ENCODE results near the gene FRMD4A. TPM values are rescaled to one million over a fixed set of nuclear protein-coding genes. Genes with fewer than 3 reads are reported as not detected.

FRMD4A gene
- total RNA-seq, 2 donors from 2014 or later = 22.3 to 22.4 TPM

DNA sequence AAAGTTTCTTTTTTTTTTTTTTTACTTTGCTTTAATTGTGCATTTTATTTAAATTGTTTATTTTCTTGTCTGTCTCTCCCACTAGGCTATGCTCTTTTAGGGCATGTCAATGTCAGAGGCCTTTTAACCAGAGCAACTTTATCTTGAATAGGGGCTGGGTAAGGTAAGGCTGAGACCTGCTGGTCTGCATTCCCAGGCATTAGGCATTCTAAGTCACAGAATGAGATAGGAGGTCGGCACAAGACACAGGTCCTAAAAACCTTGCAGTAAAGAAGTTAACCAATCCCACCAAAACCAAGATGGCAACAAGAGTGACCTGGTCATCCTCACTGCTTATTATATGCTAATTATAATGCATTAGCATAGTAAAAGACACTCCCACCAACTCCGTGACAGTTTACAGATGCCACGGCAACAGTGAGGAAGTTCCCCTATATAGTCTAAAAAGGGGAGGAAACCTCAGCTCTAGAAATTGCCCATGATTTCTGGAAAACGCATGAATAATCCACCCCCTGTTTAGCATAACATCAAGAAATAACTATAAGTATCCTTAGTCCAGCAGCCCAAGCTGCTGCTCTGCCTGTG is 47.0 kb upstream of the FRMD4A start:
- DNase-seq = no peak
- Histone ChIP-seq H3K4me3 (ENCODE audit: low read length) (no peak overlapping the region), H3K27ac (ENCODE audit: low read depth, low read length) (no peak overlapping the region), H3K27me3 (ENCODE audit: control insufficient read depth, insufficient read depth, low read length, poor library complexity, severe bottlenecking) (no peaks in the 10 kb centered on the region), H3K9me3 (ENCODE audit: control insufficient read depth, low read length) (no peaks in the 10 kb centered on the region), H3K4me1 (ENCODE audit: control insufficient read depth, insufficient read depth, low read length) (peaks cover 2% of the 10 kb centered on the region), H3K9ac (ENCODE audit: extremely low read depth, low read length, poor library complexity, severe bottlenecking) (no peak overlapping the region), H3K36me3 (ENCODE audit: control insufficient read depth, insufficient read depth, low read length) (no peaks in the 10 kb centered on the region)
- peaks cover 16% of the 10 kb centered on the region for H3K4me1 Mint-ChIP-seq
- H3K4me3 Mint-ChIP-seq = no peak overlapping the region
- TF ChIP-seq, protein P1, sequence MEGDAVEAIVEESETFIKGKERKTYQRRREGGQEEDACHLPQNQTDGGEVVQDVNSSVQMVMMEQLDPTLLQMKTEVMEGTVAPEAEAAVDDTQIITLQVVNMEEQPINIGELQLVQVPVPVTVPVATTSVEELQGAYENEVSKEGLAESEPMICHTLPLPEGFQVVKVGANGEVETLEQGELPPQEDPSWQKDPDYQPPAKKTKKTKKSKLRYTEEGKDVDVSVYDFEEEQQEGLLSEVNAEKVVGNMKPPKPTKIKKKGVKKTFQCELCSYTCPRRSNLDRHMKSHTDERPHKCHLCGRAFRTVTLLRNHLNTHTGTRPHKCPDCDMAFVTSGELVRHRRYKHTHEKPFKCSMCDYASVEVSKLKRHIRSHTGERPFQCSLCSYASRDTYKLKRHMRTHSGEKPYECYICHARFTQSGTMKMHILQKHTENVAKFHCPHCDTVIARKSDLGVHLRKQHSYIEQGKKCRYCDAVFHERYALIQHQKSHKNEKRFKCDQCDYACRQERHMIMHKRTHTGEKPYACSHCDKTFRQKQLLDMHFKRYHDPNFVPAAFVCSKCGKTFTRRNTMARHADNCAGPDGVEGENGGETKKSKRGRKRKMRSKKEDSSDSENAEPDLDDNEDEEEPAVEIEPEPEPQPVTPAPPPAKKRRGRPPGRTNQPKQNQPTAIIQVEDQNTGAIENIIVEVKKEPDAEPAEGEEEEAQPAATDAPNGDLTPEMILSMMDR (conservative IDR thresholded peaks at IDR 0.05) = no peak
- no peaks in the 10 kb centered on the region for H3K36me3 Mint-ChIP-seq (ENCODE audit: low read depth)
- WGBS, 2 experiments (ENCODE audit: insufficient coverage in 1 of 2, insufficient read length in 1 of 2) = 92 to 100% methylated on average over 1 to 4 of the region's 4 CpGs
- no peak overlapping the region for H3K27ac Mint-ChIP-seq
- H3K27me3 Mint-ChIP-seq (ENCODE audit: insufficient read depth) = no peaks in the 10 kb centered on the region
- H3K9me3 Mint-ChIP-seq = no peaks in the 10 kb centered on the region

DNA sequence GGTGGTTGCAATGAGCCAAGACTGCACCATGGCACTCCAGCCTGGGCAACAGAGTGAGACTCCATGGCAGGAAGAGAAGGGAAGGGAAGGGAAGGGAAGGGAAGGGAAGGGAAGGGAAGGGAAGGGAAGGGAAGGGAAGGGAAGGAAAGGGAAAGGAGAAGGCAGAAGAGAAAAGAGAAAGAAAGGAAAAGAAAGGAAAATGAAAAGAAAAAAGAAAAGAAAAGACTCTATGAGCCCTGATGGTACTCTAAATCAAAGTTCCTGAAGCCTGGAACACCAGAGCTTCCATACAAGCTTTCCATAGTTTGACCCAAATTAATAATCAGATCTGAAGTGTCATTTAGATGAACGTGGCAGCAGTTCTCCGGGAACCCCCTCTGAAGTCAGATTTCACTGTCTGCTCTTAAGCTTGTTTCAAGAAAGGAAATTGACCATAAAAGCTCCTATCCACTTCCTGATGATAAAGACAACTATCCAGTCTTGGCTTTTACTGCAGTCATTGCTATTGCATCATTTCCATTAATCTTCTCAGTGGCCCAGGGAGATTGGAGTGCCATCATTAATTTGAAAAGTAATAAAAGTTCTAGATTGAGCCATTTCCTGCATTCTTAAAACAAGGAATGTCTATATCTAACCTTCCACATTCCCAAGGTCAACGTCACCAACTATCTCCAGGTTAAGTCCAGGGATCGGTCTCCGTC is 44.2 kb upstream of the FRMD4A start:
- peaks cover 8% of the 10 kb centered on the region for H3K4me1 ChIP-seq (ENCODE audit: control insufficient read depth, insufficient read depth, low read length)
- no peaks in the 10 kb centered on the region for H3K36me3 ChIP-seq (ENCODE audit: control insufficient read depth, insufficient read depth, low read length)
- H3K27me3 ChIP-seq (ENCODE audit: control insufficient read depth, insufficient read depth, low read length, poor library complexity, severe bottlenecking) = no peaks in the 10 kb centered on the region
- TF ChIP-seq, protein P1 (conservative IDR thresholded peaks at IDR 0.05) = no peak
- DNase-seq = no peak
- H3K4me3 ChIP-seq (ENCODE audit: low read length) = no peak overlapping the region
- H3K27ac ChIP-seq (ENCODE audit: low read depth, low read length) = no peak overlapping the region
- Mint-ChIP-seq H3K27ac (no peak overlapping the region), H3K9me3 (no peaks in the 10 kb centered on the region), H3K4me1 (peaks cover 19% of the 10 kb centered on the region), H3K36me3 (ENCODE audit: low read depth) (no peaks in the 10 kb centered on the region), H3K4me3 (no peak overlapping the region), H3K27me3 (ENCODE audit: insufficient read depth) (no peaks in the 10 kb centered on the region)
- WGBS, 2 experiments (ENCODE audit: insufficient coverage in 1 of 2, insufficient read length in 1 of 2) = 93 to 100% methylated on average over 5 of the region's 5 CpGs
- peaks cover 3% of the 10 kb centered on the region for H3K9me3 ChIP-seq (ENCODE audit: control insufficient read depth, low read length)
- no peak overlapping the region for H3K9ac ChIP-seq (ENCODE audit: extremely low read depth, low read length, poor library complexity, severe bottlenecking)

DNA sequence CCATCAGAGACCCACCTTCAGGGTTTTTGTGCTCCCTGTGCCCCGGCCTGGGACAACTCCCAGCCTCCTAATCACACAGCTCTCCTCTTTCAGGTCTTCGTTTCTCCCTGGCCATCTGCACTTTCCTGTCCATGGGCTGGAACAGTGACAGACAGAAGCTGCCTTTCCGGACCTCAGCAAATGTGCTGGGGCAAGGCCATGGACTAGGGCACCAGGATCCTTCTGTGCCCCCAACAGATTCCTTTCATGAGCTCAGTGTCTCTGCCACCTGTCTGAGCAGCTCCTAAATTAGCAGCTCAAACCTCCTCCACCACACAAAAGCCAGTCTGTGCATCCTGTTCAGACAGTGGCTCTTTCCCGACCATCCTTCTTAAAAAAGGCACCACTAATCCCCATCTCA is 41.9 kb upstream of the FRMD4A start:
- Histone ChIP-seq H3K27ac (ENCODE audit: low read depth, low read length) (no peak overlapping the region), H3K9ac (ENCODE audit: extremely low read depth, low read length, poor library complexity, severe bottlenecking) (no peak overlapping the region), H3K36me3 (ENCODE audit: control insufficient read depth, insufficient read depth, low read length) (no peaks in the 10 kb centered on the region), H3K9me3 (ENCODE audit: control insufficient read depth, low read length) (peaks cover 5% of the 10 kb centered on the region), H3K4me1 (ENCODE audit: control insufficient read depth, insufficient read depth, low read length) (peaks cover 6% of the 10 kb centered on the region), H3K4me3 (ENCODE audit: low read length) (no peak overlapping the region), H3K27me3 (ENCODE audit: control insufficient read depth, insufficient read depth, low read length, poor library complexity, severe bottlenecking) (no peaks in the 10 kb centered on the region)
- H3K27ac Mint-ChIP-seq = no peak overlapping the region
- no peaks in the 10 kb centered on the region for H3K9me3 Mint-ChIP-seq
- TF ChIP-seq, protein P1 (conservative IDR thresholded peaks at IDR 0.05) = no peak
- H3K36me3 Mint-ChIP-seq (ENCODE audit: low read depth) = no peaks in the 10 kb centered on the region
- H3K4me3 Mint-ChIP-seq = no peak overlapping the region
- peaks cover 9% of the 10 kb centered on the region for H3K4me1 Mint-ChIP-seq
- 91 to 93% methylated on average over 3 to 4 of the region's 4 CpGs for WGBS, 2 experiments (ENCODE audit: insufficient coverage in 1 of 2, insufficient read length in 1 of 2)
- H3K27me3 Mint-ChIP-seq (ENCODE audit: insufficient read depth) = no peaks in the 10 kb centered on the region
- DNase-seq = no peak

Measured in endodermal cell (in vitro differentiated cells).